Heart left ventricle (tissue), 13 donors: Measurements from ENCODE around the gene ACTL6B.

Source experiments
- POLR2A ChIP-seq, 2 donors: fragments of 450-650 bp; IDR thresholded peaks; one replicate each; pipeline ENCODE4 v1.6.1; 2017; ENCODE audit warnings: antibody characterized with exemption in 2 of 2, mild to moderate bottlenecking in 2 of 2, moderate library complexity in 2 of 2
- TF ChIP-seq, protein P1 (sequence below), 12 donors: fragments of 200-600 bp; sonication (generic) in 4 of 12; IDR thresholded peaks; one replicate each; pipeline versions ENCODE4 v1.5.0 to v1.8.0; 2018 to 2022; ENCODE audit warnings: antibody characterized with exemption in 12 of 12, mild to moderate bottlenecking in 5 of 12
- donor health status: ischemic (EF 13 %, LVEDD 7.1; RV severe dilation, severe dysfunction).
- donor health status: DM: no; HTN: yes; CAD: no.
- donor health status: DM: no; HTN: no; CAD: no.
- donor health status: ischemic (EF 25% LVEDD 6.9; RV normal size, moderate dysfunction).
- donor health status: ischemic (EF 25% LVEDD 5.7; RV mildly dilated, moderate dysfunction).
- donor health status: ischemic (EF 35%, LVEDD 5.7; RV mildly dilated, moderate dysfunction).
- donor health status: nonischemic (EF 11% LVEDD 7.7; RV severe dilation, severe dysfunction).
- donor health status: DM: yes; HTN: yes; CAD: no.
- donor health status: PGD.
- donor health status: ischemic (EF 29% LVEDD 5.4; RV normal size, mild dysfunction).
- donor health status: nonischemic (EF 23%, LVEDD 6.1; RV moderate dilation, normal function).

DNA sequence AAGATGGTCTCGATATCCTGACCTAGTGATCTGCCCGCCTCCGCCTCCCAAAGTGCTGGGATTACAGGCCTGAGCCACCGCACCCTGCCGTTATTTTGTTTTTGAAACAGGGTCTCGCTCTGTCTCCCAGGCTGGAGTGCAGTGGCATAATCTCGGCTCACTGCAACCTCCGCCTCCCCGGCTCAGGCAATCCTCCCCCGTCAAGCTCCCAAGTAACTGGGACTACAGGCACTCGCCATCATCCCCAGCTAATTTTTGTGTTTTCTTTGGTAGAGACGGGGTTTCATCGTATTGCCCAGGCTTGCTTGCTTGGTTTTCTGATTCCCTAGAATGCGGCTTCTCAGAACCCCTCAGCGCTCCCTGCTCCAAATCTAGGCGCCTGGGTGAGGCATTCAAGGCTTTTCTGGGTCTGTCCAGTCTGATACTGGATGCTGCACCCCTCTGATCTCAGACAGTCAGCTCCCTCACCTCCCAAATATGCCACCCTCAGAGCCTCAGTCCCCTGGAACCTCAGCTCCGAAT is 16.2 kb downstream of the ACTL6B start:
- TF ChIP-seq, protein P1, sequence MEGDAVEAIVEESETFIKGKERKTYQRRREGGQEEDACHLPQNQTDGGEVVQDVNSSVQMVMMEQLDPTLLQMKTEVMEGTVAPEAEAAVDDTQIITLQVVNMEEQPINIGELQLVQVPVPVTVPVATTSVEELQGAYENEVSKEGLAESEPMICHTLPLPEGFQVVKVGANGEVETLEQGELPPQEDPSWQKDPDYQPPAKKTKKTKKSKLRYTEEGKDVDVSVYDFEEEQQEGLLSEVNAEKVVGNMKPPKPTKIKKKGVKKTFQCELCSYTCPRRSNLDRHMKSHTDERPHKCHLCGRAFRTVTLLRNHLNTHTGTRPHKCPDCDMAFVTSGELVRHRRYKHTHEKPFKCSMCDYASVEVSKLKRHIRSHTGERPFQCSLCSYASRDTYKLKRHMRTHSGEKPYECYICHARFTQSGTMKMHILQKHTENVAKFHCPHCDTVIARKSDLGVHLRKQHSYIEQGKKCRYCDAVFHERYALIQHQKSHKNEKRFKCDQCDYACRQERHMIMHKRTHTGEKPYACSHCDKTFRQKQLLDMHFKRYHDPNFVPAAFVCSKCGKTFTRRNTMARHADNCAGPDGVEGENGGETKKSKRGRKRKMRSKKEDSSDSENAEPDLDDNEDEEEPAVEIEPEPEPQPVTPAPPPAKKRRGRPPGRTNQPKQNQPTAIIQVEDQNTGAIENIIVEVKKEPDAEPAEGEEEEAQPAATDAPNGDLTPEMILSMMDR (IDR thresholded peaks at IDR 0.05), result no peak
- no peak for TF ChIP-seq POLR2A (IDR thresholded peaks at IDR 0.05)
